ENCODE data around the gene GAPDHS. TPM values are rescaled to one million over a fixed set of nuclear protein-coding genes. Genes with fewer than 3 reads are reported as not detected.

The GAPDHS gene
- total and polyA plus RNA-seq, 2 of the 4 experiments (the other 2 are of a cell fraction): not detected

DNA sequence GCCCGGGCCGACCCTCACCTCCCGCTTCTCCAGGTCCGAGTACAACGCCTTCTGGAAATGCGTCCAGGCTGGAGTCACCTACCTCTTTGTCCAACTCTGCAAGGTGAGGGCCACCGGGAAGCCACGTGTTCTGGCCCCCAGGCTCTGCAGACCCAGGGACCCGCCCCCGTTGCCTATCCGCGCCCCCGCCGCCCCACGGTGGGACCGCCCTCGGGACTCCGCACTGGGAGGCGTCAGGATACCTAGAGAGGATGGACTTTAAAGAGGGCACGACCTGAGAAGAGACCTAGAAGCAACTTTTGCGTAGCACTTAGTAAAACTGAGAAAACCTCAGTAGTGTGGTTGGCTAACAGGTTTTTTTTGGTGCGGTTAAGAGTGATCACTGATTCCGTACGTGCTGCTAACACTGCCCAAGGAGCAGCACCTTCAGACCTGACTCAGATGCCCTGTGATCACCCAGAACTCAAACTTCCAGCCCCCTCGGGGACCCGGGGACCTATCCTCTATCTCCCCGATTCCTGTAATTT is 12.7 kb downstream of the GAPDHS start:
- TF ChIP-seq FOS (IDR thresholded peaks at IDR 0.05; ENCODE audit: low read depth, low read length): no peak
- TF ChIP-seq MXI1 (IDR thresholded peaks at IDR 0.05; ENCODE audit: borderline replicate concordance, low read depth, low read length): peak; percentile 55
- H3K36me3 ChIP-seq (ENCODE audit: control insufficient read depth, insufficient read depth, low read length): peaks cover 6% of the 10 kb centered on the region; the same call in 1 of the 2 replicates
- H3K27me3 ChIP-seq (ENCODE audit: control insufficient read depth, insufficient read depth, low read length): no peaks in the 10 kb centered on the region
- peak overlapping the region; percentile 72 for H4K91ac ChIP-seq (ENCODE audit: insufficient read depth, low read depth, low read length)
- peak overlapping the region; percentile 73 to 97; a peak in 2 of 4 replicates for H4K8ac ChIP-seq (ENCODE audit: low read depth in 2 of 2, low read length in 2 of 2)
- H2BK20ac ChIP-seq (ENCODE audit: low read depth, low read length): no peak overlapping the region
- no peak for DNase-seq
- H3K4ac ChIP-seq (ENCODE audit: low read depth, low read length): peak overlapping the region; percentile 86
- ChIA-PET POLR2A (ENCODE audit: unreplicated experiment) (no interaction called here), CTCF (no interaction called here)
- H2AK5ac ChIP-seq (ENCODE audit: low read depth, low read length): peak overlapping the region; percentile 71; the same call in 1 of the 2 replicates
- H3K14ac ChIP-seq (replicated peaks; ENCODE audit: low read depth, low read length): peak overlapping the region; percentile 78; the same call in 1 of the 2 replicates
- peak overlapping the region; percentile 71; the same call in 1 of the 2 replicates for H3K23ac ChIP-seq (ENCODE audit: low read depth, low read length)
- H3K4me1 ChIP-seq (ENCODE audit: control insufficient read depth, insufficient read depth, low read length): peaks cover 8% of the 10 kb centered on the region
- peak overlapping the region; percentile 99 for H2AFZ ChIP-seq (replicated peaks; ENCODE audit: low read length, poor library complexity)
- H3K18ac ChIP-seq (ENCODE audit: low read depth, low read length): no peak overlapping the region
- WGBS, 2 experiments (ENCODE audit: extremely low coverage in 2 of 2, insufficient read length in 1 of 2): 9% methylated on average over 13 of the region's 27 CpGs; no CpG with 5 or more reads in 1 of the 2 experiments
- no peaks in the 10 kb centered on the region for H3K9me3 ChIP-seq (ENCODE audit: control insufficient read depth, insufficient read depth, low read length)
- ATAC-seq (ENCODE audit: low read depth): peak; percentile 57
- peak overlapping the region; percentile 95 for H2AK9ac ChIP-seq (replicated peaks; ENCODE audit: low read depth, low read length, poor library complexity)
- H3K4me2 ChIP-seq (ENCODE audit: low read depth, low read length): peak overlapping the region; percentile 75
- peak overlapping the region; percentile 44 for H2BK5ac ChIP-seq (ENCODE audit: low read depth, low read length, poor library complexity, severe bottlenecking)
- peak overlapping the region; percentile 91 for H3K4me3 ChIP-seq (ENCODE audit: insufficient read depth, low read depth, low read length)
- peak overlapping the region; percentile 57 for H4K5ac ChIP-seq (ENCODE audit: low read depth, low read length)
- in situ Hi-C loops (cut with MboI; ENCODE audit: low sequenced_read_pairs): loop anchor here (5.0 kb wide), 1 partner anchor 171 kb away; the partner anchor contains the start of gene KMT2B
- peak overlapping the region; percentile 31; the same call in 1 of the 2 replicates for H2BK120ac ChIP-seq (ENCODE audit: low read depth, low read length)
- H3K27ac ChIP-seq (ENCODE audit: insufficient read depth, low read length): peak overlapping the region; percentile 74
- peak overlapping the region; percentile 46; the same call in 1 of the 2 replicates for H3K56ac ChIP-seq (ENCODE audit: extremely low read depth, insufficient read depth, low read length)
- dilution Hi-C loops (cut with HindIII; ENCODE audit: low sequenced_read_pairs, unreplicated experiment): no loop called here
- intact Hi-C loops (cut with micrococcal nuclease): loop anchor here (1.0 to 5.0 kb wide), 4 partner anchors 35 to 194 kb away; partner anchors contain the start of genes RBM42 and ZBTB32
- peak overlapping the region; percentile 79 for H3K9ac ChIP-seq (ENCODE audit: low read depth, low read length)
- peaks cover 31 to 49% of the 10 kb centered on the region in 2 experiments for H3K79me1 ChIP-seq (ENCODE audit: low read depth in 1 of 2, low read length in 2 of 2)
- H4K20me1 ChIP-seq (ENCODE audit: insufficient read depth, low read length): 0 out of 2 replicates have a peak, but pooled peaks cover 7% of the 10 kb centered on the region
- H3K9me1 ChIP-seq (ENCODE audit: insufficient read depth, low read length): peaks cover 9% of the 10 kb centered on the region; the same call in 1 of the 2 replicates
- no peak overlapping the region for H2BK15ac ChIP-seq (ENCODE audit: low read depth, low read length)
- no TSS peak for BruUV-seq (replicated peaks)
